Islet of Langerhans (tissue), 1 donor: ENCODE measurements around the gene ODAPH.
"Not testable (repeated sequence)": the region's sequence is repeated elsewhere in the genome, so short reads cannot be mapped to it uniquely, and the experiment has no call there.

ENCODE experiments used
- FAIRE-seq: peaks from one replicate; lab custom pipeline; 2011; peaks lifted over from hg19 to GRCh38; lab: Jason Lieb, UNC

Gene ODAPH

DNA sequence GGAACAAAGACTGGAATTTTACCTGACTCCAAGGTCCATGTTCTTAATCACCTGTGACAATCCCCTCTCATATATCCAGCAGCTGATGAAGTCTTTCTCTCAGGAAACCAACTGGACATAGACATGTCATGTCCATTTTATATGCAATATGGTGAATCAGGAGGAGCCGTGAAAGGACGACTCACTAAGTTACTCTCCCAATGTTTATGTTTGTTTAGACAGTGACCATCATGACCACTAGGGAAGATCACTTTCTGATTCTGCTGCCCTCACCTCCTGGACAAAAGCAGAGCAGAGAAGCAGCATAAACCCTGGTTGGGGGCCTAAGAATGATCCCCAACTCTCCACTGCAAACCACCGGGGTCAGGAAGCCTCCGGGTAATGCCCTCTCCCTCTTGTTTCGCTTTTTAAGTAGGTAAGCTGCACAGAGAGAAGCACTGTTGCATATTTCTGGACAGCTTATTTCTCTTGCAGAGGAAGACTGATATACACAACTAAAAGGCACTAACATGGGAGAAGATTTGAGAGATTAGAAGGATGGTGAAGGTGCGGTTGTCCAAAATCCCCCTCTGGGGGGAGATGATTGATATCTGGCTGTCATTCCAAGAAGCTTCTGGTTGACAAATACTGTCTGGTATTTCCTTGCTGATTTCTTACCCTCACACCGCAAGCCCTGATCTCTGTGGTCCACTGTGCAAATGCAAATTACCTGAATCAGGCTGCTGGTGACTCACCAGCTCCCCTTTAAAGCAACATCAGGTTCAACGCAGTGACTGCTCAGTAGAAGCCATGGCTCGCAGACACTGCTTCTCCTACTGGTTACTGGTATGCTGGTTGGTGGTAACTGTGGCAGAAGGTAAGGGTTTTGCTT lies at the start of gene ODAPH:
Gene ODAPH, plus strand, starts transcription at position 773 of the 871 bp plus-strand sequence. Its CDS starts 17 bp downstream, at position 790.
- no peak for FAIRE-seq

- FAIRE-seq: not testable (repeated sequence)
Observed at GRCh38 chr4:75509592-75509991, 46.3 kb upstream of the ODAPH start.

DNA sequence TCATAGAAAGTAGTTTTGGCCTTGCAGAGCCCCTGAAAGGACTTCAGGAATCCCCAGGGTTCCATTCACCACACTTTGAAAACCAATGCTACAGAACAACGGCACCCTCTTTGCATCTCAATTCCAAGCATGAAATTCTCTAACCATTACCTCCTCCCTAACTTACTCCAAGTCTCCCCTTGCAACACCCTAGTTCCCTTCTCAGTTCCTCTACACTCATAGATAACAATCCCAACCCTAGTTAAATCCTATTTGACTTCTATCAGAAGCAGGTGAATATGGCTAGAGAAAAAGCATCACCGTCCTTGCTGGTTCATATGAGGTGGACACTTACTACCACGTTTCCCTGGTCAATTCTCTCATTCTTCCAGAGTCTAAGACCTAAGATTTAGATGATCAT lies 44.0 kb upstream of the ODAPH start:
- FAIRE-seq: no peak

- FAIRE-seq: no peak
Observed at GRCh38 chr4:75512386-75513211, 43.3 kb upstream of the ODAPH start.

GRCh38 chr4:75513526-75514130 lies 42.2 kb upstream of the ODAPH start:
- no peak for FAIRE-seq

DNA sequence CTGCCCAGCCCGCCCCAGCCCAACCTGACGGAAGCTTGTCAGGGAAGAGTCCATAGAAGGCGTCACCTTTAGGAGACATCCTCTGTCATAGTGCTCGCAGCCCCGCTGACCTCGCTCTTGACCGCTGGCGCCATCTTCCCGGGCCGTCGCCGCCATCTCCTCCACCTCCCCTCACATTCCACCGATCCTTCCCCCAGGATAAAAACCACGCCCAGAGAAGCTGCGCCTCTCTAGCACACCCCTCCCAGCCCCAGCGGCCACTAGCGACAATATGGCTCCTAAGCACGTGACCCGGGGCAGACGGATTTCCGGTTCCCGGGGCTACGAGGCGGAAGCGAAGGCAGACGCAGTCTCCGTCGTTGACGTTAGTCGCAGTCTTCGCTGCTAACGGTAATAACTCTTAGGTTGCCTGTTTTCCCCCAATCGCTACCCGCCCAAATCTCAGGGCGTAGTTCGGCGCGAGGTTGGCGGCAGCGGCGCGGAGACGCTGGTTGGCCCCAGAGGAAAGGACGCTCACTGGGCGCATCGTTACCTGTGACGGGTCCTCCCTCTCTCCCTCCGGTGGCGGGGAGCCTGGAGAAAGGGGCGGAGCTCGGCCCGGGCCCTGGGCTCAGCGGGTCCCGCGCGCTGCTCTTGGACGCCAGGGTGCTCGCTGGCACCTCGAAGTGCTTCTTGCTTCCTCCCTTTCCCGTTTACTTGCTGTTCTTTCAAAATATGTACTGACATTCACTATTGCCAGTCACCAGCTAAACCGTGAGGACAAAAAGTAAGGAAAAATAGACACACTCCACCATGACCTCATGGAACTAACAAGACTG lies 41.5 kb upstream of the ODAPH start, which contains the start of the genes RCHY1 and THAP6:
Gene RCHY1, minus strand, starts transcription at position 273 of the 818 bp plus-strand sequence. Its CDS starts 117 bp downstream, at position 156.
Gene THAP6, plus strand, starts transcription at position 343 of the 818 bp plus-strand sequence. CDS start 980 bp downstream, outside the sequence.
- no peak for FAIRE-seq

DNA sequence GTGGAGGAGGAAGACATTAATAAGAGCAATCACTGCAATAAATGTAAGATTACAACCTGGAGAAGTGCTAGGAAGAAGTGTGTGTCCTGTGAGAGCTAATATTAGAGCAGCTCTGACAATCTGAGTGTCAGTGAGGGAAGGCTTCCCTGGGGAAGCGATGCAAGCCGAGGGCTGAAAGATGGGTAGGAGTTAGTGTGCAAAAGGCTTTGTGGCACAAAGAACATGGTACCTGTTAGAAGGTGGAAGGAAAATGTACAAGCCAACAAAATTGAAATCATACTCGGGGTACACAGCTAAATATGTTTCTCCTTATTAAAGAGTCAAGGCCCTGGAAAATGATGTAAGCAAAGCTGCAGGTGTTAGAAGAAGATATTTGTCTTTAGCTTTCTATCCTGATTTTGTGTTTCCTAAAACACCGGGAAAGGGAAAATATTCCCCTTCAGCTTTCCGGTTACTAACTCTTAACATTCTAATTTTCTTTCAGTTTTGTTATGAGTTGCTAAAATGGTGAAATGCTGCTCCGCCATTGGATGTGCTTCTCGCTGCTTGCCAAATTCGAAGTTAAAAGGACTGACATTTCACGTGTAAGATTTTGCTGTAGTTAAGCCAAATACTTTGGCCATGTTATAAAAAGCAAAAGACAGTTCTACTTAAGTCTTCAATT lies 40.8 kb upstream of the ODAPH start:
- FAIRE-seq: no peak

DNA sequence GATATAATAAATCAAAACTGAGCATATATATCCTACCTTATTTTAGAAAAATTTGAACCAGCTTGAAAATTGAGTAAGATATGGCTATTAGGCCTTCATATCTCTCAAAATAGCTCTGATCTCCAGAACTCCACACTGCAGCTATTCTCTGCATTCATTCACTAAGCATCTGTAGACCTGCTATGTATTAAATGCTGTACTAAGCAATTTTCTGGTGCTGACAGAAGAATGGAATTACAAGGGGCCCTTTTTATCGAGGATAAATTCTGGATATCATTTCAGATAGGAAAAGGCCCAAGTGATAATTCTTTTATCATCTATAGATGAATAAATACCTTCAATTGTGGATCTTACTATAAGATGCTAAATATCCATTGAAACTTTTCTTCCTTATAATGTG lies 39.7 kb upstream of the ODAPH start:
- FAIRE-seq: no peak

DNA sequence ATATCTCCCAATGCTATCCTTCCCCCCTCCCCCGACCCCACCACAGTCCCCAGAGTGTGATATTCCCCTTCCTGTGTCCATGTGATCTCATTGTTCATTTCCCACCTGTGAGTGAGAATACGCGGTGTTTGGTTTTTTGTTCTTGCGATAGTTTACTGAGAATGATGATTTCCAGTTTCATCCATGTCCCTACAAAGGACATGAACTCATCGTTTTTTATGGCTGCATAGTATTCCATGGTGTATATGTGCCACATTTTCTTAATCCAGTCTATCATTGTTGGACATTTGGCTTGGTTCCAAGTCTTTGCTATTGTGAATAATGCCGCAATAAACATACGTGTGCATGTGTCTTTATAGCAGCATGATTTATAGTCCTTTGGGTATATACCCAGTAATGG lies 36.4 kb upstream of the ODAPH start:
- not testable (repeated sequence) for FAIRE-seq

GRCh38 chr4:75525086-75525485 lies 30.8 kb upstream of the ODAPH start:
- no peak for FAIRE-seq

DNA sequence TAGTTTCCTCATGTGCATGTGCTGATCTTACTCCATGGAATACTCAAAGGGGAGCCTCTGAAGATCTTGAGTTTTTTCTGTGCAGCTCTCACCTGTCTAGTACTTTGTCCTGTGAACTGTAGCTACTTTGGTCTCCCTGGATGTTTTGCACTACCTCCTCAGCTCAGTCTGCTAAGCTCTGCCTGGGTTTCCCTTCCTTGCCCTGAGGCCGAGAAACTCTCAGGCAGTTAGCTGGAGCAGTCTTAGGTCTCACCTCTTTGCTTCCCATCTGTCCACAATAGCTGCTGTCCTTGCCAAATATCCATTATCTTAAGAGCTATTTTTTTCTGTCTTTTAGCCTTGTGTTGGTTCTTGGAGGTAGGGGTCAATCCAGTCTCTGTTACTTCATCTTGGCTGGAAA lies 30.0 kb upstream of the ODAPH start:
- no peak for FAIRE-seq

DNA sequence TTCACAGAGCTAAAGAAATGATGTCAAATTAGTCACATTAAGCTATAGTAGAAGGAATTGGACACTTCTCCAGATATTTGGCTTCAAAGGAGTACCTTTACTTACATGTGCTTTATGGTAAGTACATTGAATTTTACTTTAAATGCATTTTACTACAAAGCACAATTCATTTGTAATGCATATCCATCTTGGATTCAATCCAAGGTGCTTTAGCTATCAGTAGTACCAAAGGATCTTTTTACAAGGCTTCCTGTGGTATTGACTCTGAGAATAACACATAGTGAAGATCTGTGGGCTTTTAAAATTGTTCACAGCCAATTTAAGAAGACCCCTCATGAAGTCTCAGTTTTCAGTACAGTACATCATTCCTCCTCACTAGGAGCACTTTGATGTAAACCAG lies 28.4 kb upstream of the ODAPH start:
- no peak for FAIRE-seq

DNA sequence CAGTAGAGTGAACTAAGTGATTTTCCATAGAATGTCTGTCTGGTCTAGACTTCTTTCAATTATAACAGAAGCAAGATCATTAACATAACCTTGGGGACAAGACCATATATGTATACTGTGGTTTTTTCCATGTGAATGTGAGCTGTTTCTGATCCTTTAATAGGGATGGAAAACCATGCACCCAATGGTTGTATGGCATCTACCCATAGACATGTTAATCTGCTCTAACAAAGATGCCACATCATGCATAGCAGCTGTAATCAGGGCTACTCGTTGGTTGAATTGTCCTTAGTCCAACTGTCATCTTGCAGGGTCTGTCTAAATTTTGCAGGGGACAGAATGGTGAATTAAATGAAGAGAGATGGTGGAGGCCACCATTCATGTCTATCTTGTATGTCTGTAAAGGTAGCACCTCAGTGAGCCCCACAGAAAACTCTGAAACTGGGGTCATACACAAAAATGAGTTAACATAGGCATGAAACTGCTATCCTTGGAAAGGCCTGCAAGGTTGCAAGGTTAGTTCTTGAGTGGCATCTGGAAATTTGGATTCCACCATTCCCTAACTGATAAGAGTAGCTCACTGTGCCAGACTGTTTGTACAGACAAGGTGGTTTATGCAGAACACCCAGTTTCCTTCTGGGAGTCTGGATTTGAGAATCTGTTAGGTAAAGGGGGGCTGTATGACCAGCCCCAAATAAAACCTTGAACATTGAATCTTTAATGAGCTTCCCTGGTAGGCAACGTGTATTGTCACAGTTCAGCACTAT lies 25.1 kb upstream of the ODAPH start:
- FAIRE-seq: no peak

- not testable (repeated sequence) for FAIRE-seq
Observed at GRCh38 chr4:75531536-75532143, 24.2 kb upstream of the ODAPH start.

- FAIRE-seq: not testable (repeated sequence)
Observed at GRCh38 chr4:75533339-75533887, 22.5 kb upstream of the ODAPH start.

DNA sequence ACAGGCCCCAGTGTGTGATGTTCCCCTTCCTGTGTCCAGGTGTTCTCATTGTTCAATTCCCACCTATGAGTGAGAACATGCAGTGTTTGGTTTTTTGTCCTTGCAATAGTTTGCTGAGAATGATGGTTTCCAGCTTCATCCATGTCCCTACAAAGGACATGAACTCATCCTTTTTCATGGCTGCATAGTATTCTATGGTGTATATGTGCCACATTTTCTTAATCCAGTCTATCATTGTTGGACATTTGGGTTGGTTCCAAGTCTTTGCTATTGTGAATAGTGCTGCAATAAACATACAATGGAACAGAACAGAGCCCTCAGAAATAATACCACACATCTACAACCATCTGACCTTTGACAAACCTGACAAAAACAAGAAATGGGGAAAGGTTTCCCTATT lies 21.9 kb upstream of the ODAPH start:
- not testable (repeated sequence) for FAIRE-seq

GRCh38 chr4:75537308-75537707 lies 18.6 kb upstream of the ODAPH start:
- FAIRE-seq: not testable (repeated sequence)

DNA sequence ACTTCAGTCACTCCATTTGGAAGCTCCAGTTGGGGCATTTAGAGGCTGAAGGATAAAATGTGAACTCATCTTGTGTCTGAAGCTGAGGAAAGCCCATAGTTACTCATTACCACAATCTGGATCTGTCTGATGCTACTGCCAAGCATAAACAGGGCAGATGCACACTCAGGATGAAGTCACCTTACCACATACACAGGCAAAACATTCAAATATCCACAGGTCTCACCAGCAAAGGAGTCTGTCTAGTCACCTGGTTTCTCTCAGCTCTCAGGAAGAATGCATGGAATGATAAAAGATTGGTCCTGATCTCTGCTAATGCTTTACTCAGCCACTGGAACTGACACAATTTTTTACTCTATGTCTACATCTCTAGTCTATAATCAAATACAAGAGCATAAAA lies 13.0 kb upstream of the ODAPH start:
- FAIRE-seq: no peak

- not testable (repeated sequence) for FAIRE-seq
Observed at GRCh38 chr4:75544220-75544619, 11.6 kb upstream of the ODAPH start.

- FAIRE-seq: no peak
Observed at GRCh38 chr4:75544870-75545269, 11.0 kb upstream of the ODAPH start.
